Subcutaneous adipose tissue (tissue), 4 donors: ENCODE data around the gene IL22RA1. TPM values are rescaled to one million over a fixed set of nuclear protein-coding genes. Genes with fewer than 3 reads are reported as not detected.

Experiments used
- total RNA-seq, 4 donors: library from RNA; depleted of rRNA; stranded (reverse); fragments of >200 nt; gene quantifications; one replicate each; pipeline ENCODE4 v1.1.0, GENCODE V29; 2016
- TF ChIP-seq, protein P1 (sequence below): fragments of 450-650 bp; IDR thresholded peaks from one replicate; pipeline ENCODE4 v1.5.1; 2016; ENCODE audit warnings: low read depth, mild to moderate bottlenecking, control low read depth, antibody characterized with exemption, moderate library complexity

The IL22RA1 gene
- total RNA-seq, 4 donors from 2014 or later = 0.19 TPM; not detected in 3

DNA sequence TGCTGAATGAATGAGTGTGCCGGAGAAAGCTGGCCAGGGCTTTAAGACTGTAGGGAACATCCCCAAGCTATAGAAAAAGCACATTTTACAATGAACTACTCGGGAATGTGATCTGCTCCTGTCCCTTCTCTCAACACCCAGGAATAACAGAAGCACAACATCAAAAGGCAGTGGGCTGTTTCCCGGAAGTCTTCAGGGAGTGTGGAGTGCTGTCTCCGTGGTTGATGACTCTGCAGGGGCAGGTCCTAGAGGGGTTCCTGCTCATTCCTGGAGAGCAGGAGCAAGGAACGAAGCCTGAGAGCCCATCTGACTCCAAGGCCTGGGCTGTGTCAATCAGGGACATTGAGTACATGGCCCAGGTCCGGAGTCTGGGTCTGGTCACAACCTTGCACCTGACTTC, 4.9 kb upstream of the IL22RA1 start:
- TF ChIP-seq, protein P1, sequence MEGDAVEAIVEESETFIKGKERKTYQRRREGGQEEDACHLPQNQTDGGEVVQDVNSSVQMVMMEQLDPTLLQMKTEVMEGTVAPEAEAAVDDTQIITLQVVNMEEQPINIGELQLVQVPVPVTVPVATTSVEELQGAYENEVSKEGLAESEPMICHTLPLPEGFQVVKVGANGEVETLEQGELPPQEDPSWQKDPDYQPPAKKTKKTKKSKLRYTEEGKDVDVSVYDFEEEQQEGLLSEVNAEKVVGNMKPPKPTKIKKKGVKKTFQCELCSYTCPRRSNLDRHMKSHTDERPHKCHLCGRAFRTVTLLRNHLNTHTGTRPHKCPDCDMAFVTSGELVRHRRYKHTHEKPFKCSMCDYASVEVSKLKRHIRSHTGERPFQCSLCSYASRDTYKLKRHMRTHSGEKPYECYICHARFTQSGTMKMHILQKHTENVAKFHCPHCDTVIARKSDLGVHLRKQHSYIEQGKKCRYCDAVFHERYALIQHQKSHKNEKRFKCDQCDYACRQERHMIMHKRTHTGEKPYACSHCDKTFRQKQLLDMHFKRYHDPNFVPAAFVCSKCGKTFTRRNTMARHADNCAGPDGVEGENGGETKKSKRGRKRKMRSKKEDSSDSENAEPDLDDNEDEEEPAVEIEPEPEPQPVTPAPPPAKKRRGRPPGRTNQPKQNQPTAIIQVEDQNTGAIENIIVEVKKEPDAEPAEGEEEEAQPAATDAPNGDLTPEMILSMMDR = no peak

GRCh38 chr1:24147194-24147593, 4.3 kb upstream of the IL22RA1 start:
- TF ChIP-seq, protein P1 = no peak

DNA sequence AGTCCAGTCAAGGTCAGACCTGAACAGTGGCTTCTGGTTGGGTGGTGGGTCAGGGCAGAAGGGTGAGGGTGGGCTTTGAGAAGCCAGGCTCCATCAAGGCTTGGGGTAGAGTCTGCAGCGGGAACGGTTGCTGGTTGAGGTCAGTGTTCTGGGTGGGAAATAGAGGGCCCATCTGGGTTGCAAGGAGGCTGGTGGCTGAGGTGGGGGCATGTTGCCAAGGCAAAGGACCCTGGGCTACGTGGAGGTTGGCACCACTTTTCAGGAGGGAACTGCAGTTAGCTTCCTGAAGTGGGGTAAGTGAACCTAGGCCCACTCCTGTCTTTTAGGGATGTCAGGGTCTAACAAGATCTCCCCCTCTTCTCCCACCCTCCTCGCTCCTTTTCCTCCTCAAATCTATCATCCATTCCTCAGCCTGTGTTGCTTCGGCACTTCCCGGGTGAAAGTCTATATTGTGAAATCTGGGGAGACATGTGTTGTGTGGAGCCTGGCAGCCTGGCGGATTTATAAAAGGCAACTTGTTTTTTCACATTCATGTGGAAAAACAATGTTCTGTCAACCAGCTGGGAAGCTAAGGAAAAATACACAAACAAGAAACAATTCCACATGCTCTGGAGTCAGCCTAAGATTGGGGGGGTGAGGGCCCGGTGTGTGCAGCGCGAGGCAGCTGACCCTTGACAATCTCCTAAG, 1.5 kb downstream of the IL22RA1 start:
- TF ChIP-seq, protein P1 = no peak

DNA sequence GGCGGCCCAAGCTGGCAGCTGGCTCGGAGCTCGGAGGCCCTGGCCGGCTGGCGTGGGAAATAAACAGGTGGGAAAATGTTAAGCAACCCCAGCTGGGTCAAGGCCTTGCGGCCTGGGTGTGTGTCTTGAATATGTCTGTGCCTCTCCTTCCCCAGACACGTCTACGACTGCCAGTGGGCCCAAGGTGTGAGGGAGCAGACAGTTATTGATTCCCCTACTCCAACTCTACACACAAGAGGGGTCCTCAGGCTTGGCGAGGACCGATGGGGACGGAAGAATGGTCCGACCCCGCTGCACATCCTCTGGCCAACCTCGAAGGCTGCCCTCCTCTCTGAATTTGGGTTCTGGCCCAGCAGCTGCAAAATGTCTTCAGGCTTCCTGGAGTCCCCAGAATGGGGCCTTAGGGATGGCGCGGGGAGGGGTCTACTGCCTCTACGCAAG, 2.2 kb downstream of the IL22RA1 start:
- TF ChIP-seq, protein P1 = no peak

DNA sequence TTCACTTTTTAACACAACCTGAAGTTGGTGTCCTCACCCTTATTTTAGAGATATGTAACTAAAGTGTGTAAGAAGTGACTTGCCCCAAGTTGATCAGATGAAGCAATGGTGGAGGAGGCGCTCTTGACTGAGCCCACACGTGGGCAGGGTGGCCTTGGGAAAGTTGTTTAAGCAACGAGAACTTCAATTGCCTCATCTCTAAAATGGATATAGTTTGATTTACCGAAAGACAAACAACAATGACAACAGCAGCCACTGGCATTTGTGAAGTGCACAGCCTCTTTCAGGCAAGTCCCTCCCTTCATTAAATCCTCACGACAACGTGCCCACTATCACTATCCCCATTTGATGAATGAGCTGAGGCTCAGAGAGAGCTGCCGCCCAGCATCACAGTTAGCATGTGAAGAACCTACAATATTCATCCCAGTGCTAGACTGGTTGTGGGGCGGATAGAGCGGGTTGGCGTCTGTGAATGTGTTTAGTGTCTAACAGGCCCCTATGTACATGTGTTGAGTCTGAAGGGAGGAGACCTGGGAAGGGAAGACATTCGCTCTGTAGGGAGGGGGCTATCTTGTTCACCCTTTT, 3.0 kb downstream of the IL22RA1 start:
- TF ChIP-seq, protein P1 = no peak

DNA sequence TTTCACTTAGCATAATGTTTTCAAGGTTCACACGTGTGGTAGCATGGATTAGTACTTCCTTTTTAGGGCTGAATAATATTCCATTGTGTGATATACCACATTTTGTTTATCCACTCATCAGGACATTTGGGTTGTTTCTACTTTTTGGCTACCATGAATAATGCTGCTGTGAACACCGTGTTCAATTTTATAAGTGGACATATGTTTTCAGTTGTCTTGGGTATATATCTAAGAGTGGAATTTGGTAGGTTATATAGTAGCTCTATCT, 3.8 kb downstream of the IL22RA1 start:
- TF ChIP-seq, protein P1 = no peak

- TF ChIP-seq, protein P1 = no peak
These were observed 4.3 kb downstream of the IL22RA1 start for GRCh38 chr1:24138476-24139221.
